Measurements from ENCODE around the gene MCM7.
A peak's percentile ranks its signal among the peaks of the same experiment; 100 is the strongest.

MCM7 gene

GRCh38 chr7:100119072-100119969 is 18.1 kb upstream of the MCM7 start, which contains the start of the genes CNPY4 and TAF6:
Gene CNPY4, plus strand, starts transcription at chr7:100119634. Its CDS starts 111 bp downstream, at chr7:100119745.
Gene TAF6, minus strand, starts transcription at chr7:100119358. Its CDS starts 5,149 bp downstream, at chr7:100114209.
- H3K4me1 ChIP-seq (ENCODE audit: control insufficient read depth, insufficient read depth, low read length), result peaks cover 19% of the 10 kb centered on the region
- H3K9ac ChIP-seq (ENCODE audit: low read length), result peak within 1 kb of the TSS; percentile 78
- H3K9me3 ChIP-seq (ENCODE audit: control insufficient read depth, low read length), result no peaks in the 10 kb centered on the region

GRCh38 chr7:100118388-100119071 is 17.3 kb upstream of the MCM7 start:
- Histone ChIP-seq H3K36me3 (ENCODE audit: control insufficient read depth, insufficient read depth, low read length) (no peaks in the 10 kb centered on the region), H3K9me3 (ENCODE audit: control insufficient read depth, low read length) (no peaks in the 10 kb centered on the region), H3K27me3 (ENCODE audit: control insufficient read depth, insufficient read depth, low read length) (no peaks in the 10 kb centered on the region), H3K4me3 (ENCODE audit: low read length) (peak overlapping the region; percentile 74), H3K9ac (ENCODE audit: low read length) (peak overlapping the region; percentile 78), H3K4me1 (ENCODE audit: control insufficient read depth, insufficient read depth, low read length) (peaks cover 17% of the 10 kb centered on the region)

More at GRCh38 chr7:100119072-100119969, 18.1 kb upstream of the MCM7 start, which contains the start of the genes CNPY4 and TAF6:
- Histone ChIP-seq H3K4me3 (ENCODE audit: low read length) (peak within 1 kb of the TSS; percentile 74), H3K27me3 (ENCODE audit: control insufficient read depth, insufficient read depth, low read length) (no peaks in the 10 kb centered on the region), H3K36me3 (ENCODE audit: control insufficient read depth, insufficient read depth, low read length) (no peaks in the 10 kb centered on the region)

GRCh38 chr7:100115026-100115425 is 13.8 kb upstream of the MCM7 start:
- Histone ChIP-seq H3K9ac (ENCODE audit: low read length) (no peak overlapping the region), H3K27me3 (ENCODE audit: control insufficient read depth, insufficient read depth, low read length) (no peaks in the 10 kb centered on the region), H3K4me3 (ENCODE audit: low read length) (no peak overlapping the region), H3K4me1 (ENCODE audit: control insufficient read depth, insufficient read depth, low read length) (peaks cover 5% of the 10 kb centered on the region), H3K36me3 (ENCODE audit: control insufficient read depth, insufficient read depth, low read length) (no peaks in the 10 kb centered on the region), H3K9me3 (ENCODE audit: control insufficient read depth, low read length) (no peaks in the 10 kb centered on the region)

GRCh38 chr7:100111914-100112313 is 10.7 kb upstream of the MCM7 start:
- no peaks in the 10 kb centered on the region for H3K4me1 ChIP-seq (ENCODE audit: control insufficient read depth, insufficient read depth, low read length)
- H3K27me3 ChIP-seq (ENCODE audit: control insufficient read depth, insufficient read depth, low read length), result no peaks in the 10 kb centered on the region
- H3K36me3 ChIP-seq (ENCODE audit: control insufficient read depth, insufficient read depth, low read length), result peaks cover 2% of the 10 kb centered on the region
- no peak overlapping the region for H3K9ac ChIP-seq (ENCODE audit: low read length)
- no peak overlapping the region for H3K4me3 ChIP-seq (ENCODE audit: low read length)
- H3K9me3 ChIP-seq (ENCODE audit: control insufficient read depth, low read length), result no peaks in the 10 kb centered on the region

- Histone ChIP-seq H3K27me3 (ENCODE audit: control insufficient read depth, insufficient read depth, low read length) (no peaks in the 10 kb centered on the region), H3K9ac (ENCODE audit: low read length) (no peak overlapping the region), H3K36me3 (ENCODE audit: control insufficient read depth, insufficient read depth, low read length) (peaks cover 5% of the 10 kb centered on the region), H3K9me3 (ENCODE audit: control insufficient read depth, low read length) (no peaks in the 10 kb centered on the region), H3K4me1 (ENCODE audit: control insufficient read depth, insufficient read depth, low read length) (no peaks in the 10 kb centered on the region), H3K4me3 (ENCODE audit: low read length) (no peak overlapping the region)
Measured at GRCh38 chr7:100111156-100111555, 10.0 kb upstream of the MCM7 start.

GRCh38 chr7:100109521-100110163 is 8.4 kb upstream of the MCM7 start:
- Histone ChIP-seq H3K9ac (ENCODE audit: low read length) (no peak overlapping the region), H3K9me3 (ENCODE audit: control insufficient read depth, low read length) (no peaks in the 10 kb centered on the region), H3K4me1 (ENCODE audit: control insufficient read depth, insufficient read depth, low read length) (no peaks in the 10 kb centered on the region), H3K36me3 (ENCODE audit: control insufficient read depth, insufficient read depth, low read length) (peaks cover 5% of the 10 kb centered on the region), H3K4me3 (ENCODE audit: low read length) (no peak overlapping the region), H3K27me3 (ENCODE audit: control insufficient read depth, insufficient read depth, low read length) (no peaks in the 10 kb centered on the region)

GRCh38 chr7:100107890-100108289 is 6.7 kb upstream of the MCM7 start:
- H3K9me3 ChIP-seq (ENCODE audit: control insufficient read depth, low read length), result no peaks in the 10 kb centered on the region
- H3K36me3 ChIP-seq (ENCODE audit: control insufficient read depth, insufficient read depth, low read length), result peaks cover 5% of the 10 kb centered on the region
- peaks cover 1% of the 10 kb centered on the region for H3K4me1 ChIP-seq (ENCODE audit: control insufficient read depth, insufficient read depth, low read length)
- no peak overlapping the region for H3K4me3 ChIP-seq (ENCODE audit: low read length)
- no peak overlapping the region for H3K9ac ChIP-seq (ENCODE audit: low read length)
- H3K27me3 ChIP-seq (ENCODE audit: control insufficient read depth, insufficient read depth, low read length), result no peaks in the 10 kb centered on the region

- Histone ChIP-seq H3K36me3 (ENCODE audit: control insufficient read depth, insufficient read depth, low read length) (peaks cover 5% of the 10 kb centered on the region), H3K9ac (ENCODE audit: low read length) (no peak overlapping the region), H3K9me3 (ENCODE audit: control insufficient read depth, low read length) (no peaks in the 10 kb centered on the region), H3K27me3 (ENCODE audit: control insufficient read depth, insufficient read depth, low read length) (no peaks in the 10 kb centered on the region), H3K4me3 (ENCODE audit: low read length) (no peak overlapping the region), H3K4me1 (ENCODE audit: control insufficient read depth, insufficient read depth, low read length) (peaks cover 8% of the 10 kb centered on the region)
Measured at GRCh38 chr7:100107125-100107737, 6.0 kb upstream of the MCM7 start.

- Histone ChIP-seq H3K4me1 (ENCODE audit: control insufficient read depth, insufficient read depth, low read length) (peaks cover 12% of the 10 kb centered on the region), H3K36me3 (ENCODE audit: control insufficient read depth, insufficient read depth, low read length) (peaks cover 5% of the 10 kb centered on the region), H3K27me3 (ENCODE audit: control insufficient read depth, insufficient read depth, low read length) (no peaks in the 10 kb centered on the region), H3K4me3 (ENCODE audit: low read length) (no peak overlapping the region), H3K9me3 (ENCODE audit: control insufficient read depth, low read length) (no peaks in the 10 kb centered on the region), H3K9ac (ENCODE audit: low read length) (no peak overlapping the region)
Measured at GRCh38 chr7:100106633-100107032, 5.4 kb upstream of the MCM7 start.

- Histone ChIP-seq H3K27me3 (ENCODE audit: control insufficient read depth, insufficient read depth, low read length) (no peaks in the 10 kb centered on the region), H3K9ac (ENCODE audit: low read length) (no peak overlapping the region), H3K4me1 (ENCODE audit: control insufficient read depth, insufficient read depth, low read length) (peaks cover 15% of the 10 kb centered on the region), H3K4me3 (ENCODE audit: low read length) (no peak overlapping the region), H3K36me3 (ENCODE audit: control insufficient read depth, insufficient read depth, low read length) (peaks cover 5% of the 10 kb centered on the region), H3K9me3 (ENCODE audit: control insufficient read depth, low read length) (no peaks in the 10 kb centered on the region)
Measured at GRCh38 chr7:100105534-100105933, 4.3 kb upstream of the MCM7 start.

- no peak overlapping the region for H3K4me3 ChIP-seq (ENCODE audit: low read length)
- H3K36me3 ChIP-seq (ENCODE audit: control insufficient read depth, insufficient read depth, low read length), result peaks cover 10% of the 10 kb centered on the region
- no peaks in the 10 kb centered on the region for H3K9me3 ChIP-seq (ENCODE audit: control insufficient read depth, low read length)
- H3K27me3 ChIP-seq (ENCODE audit: control insufficient read depth, insufficient read depth, low read length), result no peaks in the 10 kb centered on the region
- H3K9ac ChIP-seq (ENCODE audit: low read length), result no peak overlapping the region
- H3K4me1 ChIP-seq (ENCODE audit: control insufficient read depth, insufficient read depth, low read length), result peaks cover 28% of the 10 kb centered on the region
Measured at GRCh38 chr7:100102950-100103840, 2.0 kb upstream of the MCM7 start.
